H9 (cell line): ENCODE results near the gene UTP20. TPM values are rescaled to one million over a fixed set of nuclear protein-coding genes. Genes with fewer than 3 reads are reported as not detected.
A peak's percentile ranks its signal among the peaks of the same experiment; 100 is the strongest.

ENCODE experiments used
- DNase-seq: peaks from one replicate; pipeline ENCODE4 v3.0.0-alpha.2; 2017
- H2AFZ ChIP-seq: one replicate; pipeline ENCODE4 v1.6.1; 2013; ENCODE audit warnings: mild to moderate bottlenecking, low read length, control low read depth, moderate library complexity
- H2AK5ac ChIP-seq: 2 replicates; pipeline ENCODE4 v1.6.1; 2013; ENCODE audit warnings: low read length, control low read depth, mixed read lengths; ENCODE audit not compliant: insufficient read length
- H2BK120ac ChIP-seq: one replicate; pipeline ENCODE4 v1.6.1; 2013; ENCODE audit warnings: low read depth, mild to moderate bottlenecking, low read length, control low read depth, inconsistent platforms; ENCODE audit not compliant: poor library complexity, severe bottlenecking
- H2BK12ac ChIP-seq: 2 replicates; pipeline ENCODE4 v1.6.1; 2013; ENCODE audit warnings: low read length, control low read depth, mixed read lengths, low read depth; ENCODE audit not compliant: insufficient read length
- H2BK15ac ChIP-seq: 2 replicates; pipeline ENCODE4 v1.6.1; 2013; ENCODE audit warnings: low read depth, low read length, control low read depth
- H2BK20ac ChIP-seq: one replicate; pipeline ENCODE4 v1.6.1; 2013; ENCODE audit warnings: low read depth, mild to moderate bottlenecking, low read length, control low read depth, inconsistent platforms; ENCODE audit not compliant: poor library complexity, severe bottlenecking
- H2BK5ac ChIP-seq: 2 replicates; pipeline ENCODE4 v1.6.1; 2013; ENCODE audit warnings: low read length, control low read depth, mixed read lengths; ENCODE audit not compliant: insufficient read length
- H3K14ac ChIP-seq: 2 replicates; pipeline ENCODE4 v1.6.1; 2013; ENCODE audit warnings: low read length, control low read depth; ENCODE audit not compliant: insufficient read depth
- H3K18ac ChIP-seq: 2 replicates; pipeline ENCODE4 v1.6.1; 2013; ENCODE audit warnings: low read depth, mild to moderate bottlenecking, mixed read lengths, low read length, control low read depth; ENCODE audit not compliant: insufficient read length
- H3K23ac ChIP-seq: 2 replicates; pipeline ENCODE4 v1.6.1; 2013; ENCODE audit warnings: low read length, control low read depth, mixed read lengths, low read depth; ENCODE audit not compliant: insufficient read length
- H3K23me2 ChIP-seq: 2 replicates; pipeline ENCODE4 v1.6.1; 2013; ENCODE audit warnings: low read depth, mild to moderate bottlenecking, mixed read lengths, low read length, control low read depth; ENCODE audit not compliant: insufficient read length, poor library complexity, severe bottlenecking
- H3K27ac ChIP-seq: 2 replicates; pipeline ENCODE4 v1.5.1; 2013; ENCODE audit warnings: low read length, control low read depth, mixed read lengths, low read depth; ENCODE audit not compliant: insufficient read length
- H3K27me3 ChIP-seq: 2 replicates; pipeline ENCODE4 v1.6.1; 2013; ENCODE audit warnings: low read length, control low read depth, inconsistent platforms; ENCODE audit not compliant: insufficient read depth
- H3K4ac ChIP-seq: 2 replicates; pipeline ENCODE4 v1.6.1; 2013; ENCODE audit warnings: low read depth, mild to moderate bottlenecking, control low read depth, inconsistent platforms, low read length, moderate library complexity
- H3K4me1 ChIP-seq: 2 replicates; pipeline ENCODE4 v1.6.1; 2013; ENCODE audit warnings: low read length, control low read depth, inconsistent platforms; ENCODE audit not compliant: insufficient read depth
- H3K4me2 ChIP-seq: 2 replicates; pipeline ENCODE4 v1.6.1; 2013; ENCODE audit warnings: low read length, control low read depth, mixed read lengths; ENCODE audit not compliant: insufficient read length, insufficient read depth
- H3K56ac ChIP-seq: 2 replicates; pipeline ENCODE4 v1.6.1; 2013; ENCODE audit warnings: low read depth, mild to moderate bottlenecking, mixed read lengths, low read length, control low read depth; ENCODE audit not compliant: insufficient read length
- H3K79me1 ChIP-seq: 2 replicates; pipeline ENCODE4 v1.6.1; 2013; ENCODE audit warnings: low read depth, mild to moderate bottlenecking, moderate library complexity, low read length, control low read depth, inconsistent platforms; ENCODE audit not compliant: insufficient read depth, poor library complexity, severe bottlenecking
- H3K79me2 ChIP-seq: 2 replicates; pipeline ENCODE4 v1.6.1; 2013; ENCODE audit warnings: low read length, control low read depth, inconsistent platforms; ENCODE audit not compliant: insufficient read depth
- H3K9ac ChIP-seq: 2 replicates; pipeline ENCODE4 v1.6.1; 2013; ENCODE audit warnings: low read length, control low read depth, mixed read lengths; ENCODE audit not compliant: insufficient read length; ENCODE audit errors: extremely low read depth
- H3K9me3 ChIP-seq: one replicate; pipeline ENCODE4 v1.6.1; 2013; ENCODE audit warnings: low read depth, low read length, inconsistent platforms; ENCODE audit not compliant: control insufficient read depth
- H3T11ph ChIP-seq: one replicate; pipeline ENCODE4 v1.6.1; 2013; ENCODE audit warnings: mild to moderate bottlenecking, low read length, control low read depth, inconsistent platforms
- H4K20me1 ChIP-seq: one replicate; pipeline ENCODE4 v1.6.1; 2013; ENCODE audit not compliant: control insufficient read depth, insufficient read length, insufficient read depth
- H4K5ac ChIP-seq: 2 replicates; pipeline ENCODE4 v1.6.1; 2013; ENCODE audit warnings: low read depth, mild to moderate bottlenecking, mixed read lengths, low read length, control low read depth; ENCODE audit not compliant: insufficient read length
- H4K8ac ChIP-seq: replicated peaks from 2 replicates; pipeline ENCODE4 v1.6.1; 2013; ENCODE audit warnings: low read length, control low read depth, mixed read lengths, low read depth; ENCODE audit not compliant: insufficient read length
- H4K91ac ChIP-seq: 2 replicates; pipeline ENCODE4 v1.6.1; 2013; ENCODE audit warnings: low read depth, mild to moderate bottlenecking, moderate library complexity, mixed read lengths, low read length, control low read depth; ENCODE audit not compliant: insufficient read length
- H3K27ac Mint-ChIP-seq, 3 experiments: 2 replicates in 2 of 3; 3 replicates in 1 of 3; pipeline ENCODE4 v1.8.0; 2020 to 2021; ENCODE audit warnings: mixed read lengths in 3 of 3, mild to moderate bottlenecking in 1 of 3, moderate library complexity in 1 of 3
- H3K27me3 Mint-ChIP-seq: 2 replicates; pipeline ENCODE4 v1.8.0; 2021; ENCODE audit warnings: low read depth, mild to moderate bottlenecking, moderate library complexity, mixed read lengths
- H3K36me3 Mint-ChIP-seq, 3 experiments: 2 replicates in 2 of 3; 3 replicates in 1 of 3; pipeline ENCODE4 v1.8.0; 2020 to 2021; ENCODE audit warnings: low read depth in 3 of 3, mixed read lengths in 3 of 3; ENCODE audit not compliant: insufficient read depth in 1 of 3
- H3K4me1 Mint-ChIP-seq, 2 experiments: 2 replicates each; pipeline ENCODE4 v1.8.0; 2020; ENCODE audit warnings: mixed read lengths in 2 of 2
- H3K4me3 Mint-ChIP-seq, 2 experiments: 2 replicates in 1 of 2; 3 replicates in 1 of 2; pipeline ENCODE4 v1.8.0; 2020 to 2021; ENCODE audit warnings: mild to moderate bottlenecking in 2 of 2, mixed read lengths in 2 of 2, moderate library complexity in 1 of 2
- H3K9me3 Mint-ChIP-seq, 2 experiments: 2 replicates in 1 of 2; 3 replicates in 1 of 2; pipeline ENCODE4 v1.8.0; 2020; ENCODE audit warnings: mild to moderate bottlenecking in 2 of 2, mixed read lengths in 2 of 2, moderate library complexity in 1 of 2
- CTCF ChIP-seq: fragments of 200-600 bp; sonication (generic); conservative IDR thresholded peaks from 3 replicates; pipeline ENCODE4 v1.8.0; 2021; ENCODE audit warnings: antibody characterized with exemption, mild to moderate bottlenecking
- WGBS: extraction: QIAGEN DNeasy Blood & Tissue Kit; methylation state at CpG from one replicate; pipeline ENCODE4 v1.1.7; 2013; ENCODE audit warnings: missing lambda C conversion rate, low lambda C conversion rate, mixed read lengths; ENCODE audit not compliant: insufficient read length; ENCODE audit errors: extremely low coverage; 5-methylcytosine and 5-hydroxymethylcytosine counted together
- total RNA-seq: library from RNA; stranded (reverse); gene quantifications from 2 replicates; pipeline ENCODE4 v1.2.1, GENCODE V29; 2021

The UTP20 gene
- total RNA-seq, 1 experiment from 2014 or later = 38.3 TPM

DNA sequence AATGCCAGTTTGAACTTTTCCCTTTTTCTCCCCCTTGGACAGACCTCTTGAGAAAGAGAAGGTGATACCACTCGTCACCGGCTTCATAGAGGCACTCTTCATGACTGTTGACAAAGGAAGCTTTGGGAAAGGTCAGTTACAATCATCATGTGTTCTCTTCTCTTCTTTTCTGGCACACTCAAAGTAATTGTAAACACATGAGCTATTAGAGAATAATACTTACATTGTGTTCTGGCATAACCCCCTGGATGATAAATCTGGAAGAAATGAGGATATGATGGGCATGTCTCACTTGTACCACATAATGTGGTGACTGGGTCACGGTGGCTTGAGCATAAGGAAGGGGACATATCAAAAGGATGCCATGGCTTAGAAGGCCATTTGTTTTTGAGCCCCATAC, 20.0 kb downstream of the UTP20 start:
- peak overlapping the region in 1 of 3 experiments; percentile 1; a peak in 1 of 7 replicates for H3K27ac Mint-ChIP-seq
- H2AK5ac ChIP-seq = no peak overlapping the region
- WGBS = no CpG with 5 or more reads among the region's 3 CpGs
- H3K27me3 ChIP-seq = no peaks in the 10 kb centered on the region
- no peak overlapping the region for H2BK5ac ChIP-seq
- H3K56ac ChIP-seq = no peak overlapping the region
- no peak overlapping the region for H2BK12ac ChIP-seq
- no peaks in the 10 kb centered on the region for H3K9me3 ChIP-seq
- H2BK120ac ChIP-seq = no peak overlapping the region
- H3K9ac ChIP-seq = no peak overlapping the region
- H4K5ac ChIP-seq = no peak overlapping the region
- DNase-seq = no peak
- no peak overlapping the region for H4K8ac ChIP-seq
- H3K23ac ChIP-seq = no peak overlapping the region
- H3K18ac ChIP-seq = no peak overlapping the region
- no peak overlapping the region for H3K14ac ChIP-seq
- peaks cover 40 to 82% (median 59%) of the 10 kb centered on the region in 3 experiments for H3K36me3 Mint-ChIP-seq
- no peaks in the 10 kb centered on the region for H3K79me2 ChIP-seq
- H2BK15ac ChIP-seq = no peak overlapping the region
- no peak overlapping the region for H4K91ac ChIP-seq
- H4K20me1 ChIP-seq = no peaks in the 10 kb centered on the region
- H3K27me3 Mint-ChIP-seq = no peaks in the 10 kb centered on the region
- no peak overlapping the region for H3T11ph ChIP-seq
- TF ChIP-seq CTCF = no peak
- H3K4me3 Mint-ChIP-seq = no peak overlapping the region
- H2BK20ac ChIP-seq = no peak overlapping the region
- no peaks in the 10 kb centered on the region for H3K4me1 ChIP-seq
- no peaks in the 10 kb centered on the region for H3K9me3 Mint-ChIP-seq
- no peak overlapping the region for H2AFZ ChIP-seq
- no peak overlapping the region for H3K4ac ChIP-seq
- no peak overlapping the region for H3K4me2 ChIP-seq
- no peak overlapping the region for H3K27ac ChIP-seq
- 0 out of 4 replicates have a peak, but pooled peaks cover 0 to 2% of the 10 kb centered on the region in 2 experiments for H3K4me1 Mint-ChIP-seq
- no peaks in the 10 kb centered on the region for H3K79me1 ChIP-seq
- H3K23me2 ChIP-seq = no peaks in the 10 kb centered on the region
